NCI-H187 treated with DMSO at 0.1 percent for 48 hours (cell line): ENCODE measurements around the gene ARVCF.
"Not testable (repeated sequence)": the region's sequence is repeated elsewhere in the genome, so short reads cannot be mapped to it uniquely, and the experiment has no call there.

Experiments used
- DNase-seq: peaks from one replicate; lab custom pipeline; 2025; lab: John Stamatoyannopoulos, UW

ARVCF gene

GRCh38 chr22:19936513-19936912 lies 80.1 kb downstream of the ARVCF start:
- no peak for DNase-seq

GRCh38 chr22:19935123-19935718 lies 81.4 kb downstream of the ARVCF start:
- not testable (repeated sequence) for DNase-seq

- no peak for DNase-seq
Observed at GRCh38 chr22:19933341-19934241, 83.0 kb downstream of the ARVCF start.

GRCh38 chr22:19932367-19933206 lies 84.0 kb downstream of the ARVCF start:
- no peak for DNase-seq

GRCh38 chr22:19931514-19931913 lies 85.1 kb downstream of the ARVCF start:
- no peak for DNase-seq

GRCh38 chr22:19930551-19931486 lies 85.8 kb downstream of the ARVCF start:
- DNase-seq, result no peak

- no peak for DNase-seq
Observed at GRCh38 chr22:19929586-19930550, 86.8 kb downstream of the ARVCF start.

- DNase-seq, result no peak
Observed at GRCh38 chr22:19928207-19928606, 88.4 kb downstream of the ARVCF start.

GRCh38 chr22:19927696-19928095 lies 88.9 kb downstream of the ARVCF start:
- no peak for DNase-seq

GRCh38 chr22:19926028-19926427 lies 90.6 kb downstream of the ARVCF start:
- not testable (repeated sequence) for DNase-seq

GRCh38 chr22:19923914-19924513 lies 92.6 kb downstream of the ARVCF start:
- no peak for DNase-seq

- no peak for DNase-seq
Observed at GRCh38 chr22:19921544-19922081, 95.0 kb downstream of the ARVCF start.
